Skeletal muscle tissue (tissue), 4 donors: ENCODE measurements around the gene ATL3. TPM values are rescaled to one million over a fixed set of nuclear protein-coding genes. Genes with fewer than 3 reads are reported as not detected.
"Not testable (repeated sequence)": the region's sequence is repeated elsewhere in the genome, so short reads cannot be mapped to it uniquely, and the experiment has no call there.

Experiments used
- H3K27ac ChIP-seq: one replicate; pipeline ENCODE4 v1.7.0; 2013; ENCODE audit warnings: mild to moderate bottlenecking, low read depth, low read length, inconsistent platforms
- H3K27me3 ChIP-seq, 3 donors: one replicate each; pipeline ENCODE4 v1.7.0; 2013; ENCODE audit warnings: low read length in 3 of 3; ENCODE audit not compliant: control insufficient read depth in 3 of 3, insufficient read depth in 3 of 3
- H3K36me3 ChIP-seq, 3 donors: one replicate each; pipeline ENCODE4 v1.7.0; 2013; ENCODE audit warnings: low read length in 3 of 3; ENCODE audit not compliant: control insufficient read depth in 3 of 3, insufficient read depth in 3 of 3
- H3K4me1 ChIP-seq, 3 donors: one replicate each; pipeline ENCODE4 v1.7.0; 2013; ENCODE audit warnings: low read length in 3 of 3, mild to moderate bottlenecking in 3 of 3; ENCODE audit not compliant: control insufficient read depth in 3 of 3, insufficient read depth in 3 of 3
- H3K4me3 ChIP-seq, 3 donors: one replicate each; pipeline ENCODE4 v1.7.0; 2013; ENCODE audit warnings: low read length in 3 of 3
- H3K9ac ChIP-seq, 3 donors: one replicate each; pipeline ENCODE4 v1.7.0; 2013; ENCODE audit warnings: low read length in 3 of 3, mild to moderate bottlenecking in 3 of 3, moderate library complexity in 2 of 3, low read depth in 1 of 3
- H3K9me3 ChIP-seq, 3 donors: one replicate each; pipeline ENCODE4 v1.7.0; 2013; ENCODE audit warnings: low read length in 3 of 3; ENCODE audit not compliant: control insufficient read depth in 3 of 3
- total RNA-seq: library from RNA; depleted of rRNA; stranded (reverse); fragments of >200 nt; gene quantifications from one replicate; pipeline ENCODE4 v1.2.3, GENCODE V29; 2014
- donor health status: Osteomylitis.

The ATL3 gene
- total RNA-seq, 1 donor from 2014 or later: 40.2 TPM

- Histone ChIP-seq H3K4me1 (peaks cover 5 to 25% (median 19%) of the 10 kb centered on the region in 3 donors), H3K27ac (no peak overlapping the region), H3K36me3 (peaks cover 2 to 18% (median 6%) of the 10 kb centered on the region in 3 donors), H3K9ac (no peak overlapping the region), H3K9me3 (no peaks in the 10 kb centered on the region), H3K4me3 (no peak overlapping the region), H3K27me3 (no peaks in the 10 kb centered on the region)
Measured at GRCh38 chr11:63598556-63598955, 72.6 kb downstream of the ATL3 start.

GRCh38 chr11:63595296-63595695 lies 75.9 kb downstream of the ATL3 start:
- Histone ChIP-seq H3K27me3 (no peaks in the 10 kb centered on the region), H3K9ac (no peak overlapping the region), H3K4me3 (no peak overlapping the region), H3K9me3 (no peaks in the 10 kb centered on the region), H3K27ac (no peak overlapping the region), H3K36me3 (peaks cover 21 to 33% (median 26%) of the 10 kb centered on the region in 3 donors), H3K4me1 (peaks cover 0 to 8% (median 4%) of the 10 kb centered on the region in 3 donors)

GRCh38 chr11:63592975-63593395 lies 78.2 kb downstream of the ATL3 start:
- H3K9ac ChIP-seq: no peak overlapping the region
- peaks cover 30 to 41% (median 38%) of the 10 kb centered on the region in 3 donors for H3K36me3 ChIP-seq
- no peak overlapping the region for H3K27ac ChIP-seq

GRCh38 chr11:63590024-63590788 lies 81.0 kb downstream of the ATL3 start:
- Histone ChIP-seq H3K27me3 (no peaks in the 10 kb centered on the region), H3K4me3 (no peak overlapping the region), H3K36me3 (peaks cover 32 to 41% (median 35%) of the 10 kb centered on the region in 3 donors), H3K9ac (no peak overlapping the region), H3K27ac (no peak overlapping the region), H3K4me1 (peaks cover 0 to 6% (median 4%) of the 10 kb centered on the region in 3 donors), H3K9me3 (no peaks in the 10 kb centered on the region)

More at GRCh38 chr11:63592975-63593395, 78.2 kb downstream of the ATL3 start:
- H3K4me3 ChIP-seq: no peak overlapping the region
- no peaks in the 10 kb centered on the region for H3K9me3 ChIP-seq
- H3K27me3 ChIP-seq: no peaks in the 10 kb centered on the region
- peaks cover 0 to 6% (median 4%) of the 10 kb centered on the region in 3 donors for H3K4me1 ChIP-seq

DNA sequence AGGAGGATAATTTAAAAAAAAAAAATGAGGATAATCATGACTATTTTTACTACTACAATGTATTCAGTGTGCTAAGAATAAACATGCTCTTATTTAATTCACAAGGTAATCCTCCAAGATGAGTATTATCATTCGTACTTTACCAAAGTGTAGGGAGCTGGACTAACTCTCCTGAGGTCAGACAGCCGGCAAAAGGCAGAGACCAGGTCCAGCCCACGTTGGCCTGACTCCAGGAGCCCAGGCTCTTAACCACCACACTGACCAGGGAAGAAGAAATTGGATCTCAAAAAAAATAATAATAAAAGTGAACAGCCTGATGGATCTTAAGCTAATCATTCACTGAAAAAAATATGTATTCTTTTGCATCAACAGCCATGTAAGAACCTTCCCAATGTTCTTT lies 82.2 kb downstream of the ATL3 start:
- Histone ChIP-seq H3K4me1 (peaks cover 0 to 3% (median 1%) of the 10 kb centered on the region in 3 donors), H3K9me3 (no peaks in the 10 kb centered on the region), H3K9ac (no peak overlapping the region), H3K27me3 (no peaks in the 10 kb centered on the region), H3K27ac (no peak overlapping the region), H3K36me3 (peaks cover 32 to 41% (median 33%) of the 10 kb centered on the region in 3 donors), H3K4me3 (no peak overlapping the region)

GRCh38 chr11:63586451-63587166 lies 84.6 kb downstream of the ATL3 start:
- H3K27me3 ChIP-seq: no peaks in the 10 kb centered on the region
- no peaks in the 10 kb centered on the region for H3K4me1 ChIP-seq
- H3K27ac ChIP-seq: no peak overlapping the region
- H3K9ac ChIP-seq: no peak overlapping the region
- H3K9me3 ChIP-seq: no peaks in the 10 kb centered on the region
- no peak overlapping the region for H3K4me3 ChIP-seq
- H3K36me3 ChIP-seq: peaks cover 26 to 41% (median 37%) of the 10 kb centered on the region in 3 donors

GRCh38 chr11:63583357-63583677 lies 87.9 kb downstream of the ATL3 start:
- Histone ChIP-seq H3K4me3 (no peak overlapping the region), H3K4me1 (no peaks in the 10 kb centered on the region), H3K27me3 (no peaks in the 10 kb centered on the region), H3K9ac (no peak overlapping the region), H3K27ac (no peak overlapping the region), H3K9me3 (peaks cover 0 to 2% (median 0%) of the 10 kb centered on the region in 3 donors), H3K36me3 (peaks cover 14 to 39% (median 27%) of the 10 kb centered on the region in 3 donors)

GRCh38 chr11:63581224-63581623 lies 90.0 kb downstream of the ATL3 start:
- H3K4me1 ChIP-seq, H3K4me3 ChIP-seq, H3K9ac ChIP-seq, H3K9me3 ChIP-seq, H3K27me3 ChIP-seq, H3K27ac ChIP-seq: not testable (repeated sequence)
- peaks cover 14 to 40% (median 25%) of the 10 kb centered on the region in 3 donors for H3K36me3 ChIP-seq

GRCh38 chr11:63578882-63579281 lies 92.3 kb downstream of the ATL3 start:
- peaks cover 14 to 22% (median 16%) of the 10 kb centered on the region in 3 donors for H3K4me1 ChIP-seq
- H3K9ac ChIP-seq, H3K9me3 ChIP-seq, H3K27ac ChIP-seq, H3K27me3 ChIP-seq, H3K4me3 ChIP-seq: not testable (repeated sequence)
- peaks cover 11 to 35% (median 18%) of the 10 kb centered on the region in 3 donors for H3K36me3 ChIP-seq
